ENCODE measurements around the gene ZSWIM2. TPM values are rescaled to one million over a fixed set of nuclear protein-coding genes. Genes with fewer than 3 reads are reported as not detected.
"Not testable (repeated sequence)": the region's sequence is repeated elsewhere in the genome, so short reads cannot be mapped to it uniquely, and the experiment has no call there.

ZSWIM2 gene, protein sequence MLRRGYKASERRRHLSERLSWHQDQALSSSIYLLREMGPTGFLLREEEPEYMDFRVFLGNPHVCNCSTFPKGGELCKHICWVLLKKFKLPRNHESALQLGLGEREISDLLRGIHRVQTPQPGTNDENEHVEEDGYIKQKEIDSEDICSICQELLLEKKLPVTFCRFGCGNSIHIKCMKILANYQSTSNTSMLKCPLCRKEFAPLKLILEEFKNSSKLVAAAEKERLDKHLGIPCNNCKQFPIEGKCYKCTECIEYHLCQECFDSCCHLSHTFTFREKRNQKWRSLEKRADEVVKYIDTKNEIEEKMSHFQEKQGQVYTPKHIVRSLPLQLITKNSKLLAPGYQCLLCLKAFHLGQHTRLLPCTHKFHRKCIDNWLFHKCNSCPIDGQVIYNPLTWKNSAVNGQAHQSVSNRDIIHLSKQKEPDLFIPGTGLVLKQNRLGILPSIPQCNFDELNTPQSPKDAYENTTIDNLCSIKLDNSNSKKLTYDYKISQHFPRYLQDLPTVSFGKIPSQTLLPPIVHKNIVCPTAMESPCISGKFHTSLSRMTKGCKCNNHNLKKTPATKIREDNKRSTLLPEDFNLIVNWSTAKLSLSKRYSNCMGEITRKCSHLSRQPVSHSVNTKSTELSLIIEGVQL
- total RNA-seq: 1.2 TPM
- long read RNA-seq, partial matches to known transcripts: 1 of 2 reads
- long read RNA-seq, other reads (novel, unspliced or antisense): 1 of 2 reads

DNA sequence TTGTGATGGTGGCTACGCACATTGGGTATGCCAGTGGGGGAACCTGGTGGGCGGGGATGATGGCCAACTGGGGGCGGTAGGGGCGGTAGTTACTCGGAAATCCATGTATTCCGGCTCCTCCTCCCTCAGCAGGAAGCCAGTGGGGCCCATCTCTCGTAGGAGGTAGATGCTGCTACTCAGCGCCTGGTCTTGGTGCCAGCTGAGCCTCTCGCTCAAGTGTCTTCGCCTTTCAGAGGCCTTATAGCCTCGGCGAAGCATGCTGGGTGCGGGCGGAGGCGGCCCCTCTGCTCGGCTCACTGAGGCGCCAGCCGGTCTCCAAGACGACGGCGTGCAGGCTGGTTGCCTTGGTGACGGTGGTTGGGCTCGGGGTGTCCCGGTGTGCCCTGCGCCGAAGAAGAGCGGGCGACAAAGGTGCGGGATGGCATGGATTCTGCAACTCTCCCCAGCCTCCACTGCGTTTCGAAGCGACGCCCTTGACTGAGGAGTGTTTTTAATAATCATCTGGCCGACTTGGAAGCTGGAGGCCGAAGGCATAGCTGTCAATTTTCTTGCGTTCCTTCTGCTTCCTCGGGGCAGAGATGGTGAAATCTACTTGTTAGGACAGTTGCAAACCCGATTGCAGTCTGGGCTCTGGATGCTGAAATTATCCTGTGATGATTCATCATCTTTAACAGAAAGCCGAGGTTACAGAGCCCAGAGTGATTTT lies at the start of gene ZSWIM2:
Gene ZSWIM2, minus strand, starts transcription at position 298 of the 706 bp plus-strand sequence. Its CDS starts 40 bp downstream, at position 258.
- DNase-seq (ENCODE audit: low spot score): peak; percentile 90

DNA sequence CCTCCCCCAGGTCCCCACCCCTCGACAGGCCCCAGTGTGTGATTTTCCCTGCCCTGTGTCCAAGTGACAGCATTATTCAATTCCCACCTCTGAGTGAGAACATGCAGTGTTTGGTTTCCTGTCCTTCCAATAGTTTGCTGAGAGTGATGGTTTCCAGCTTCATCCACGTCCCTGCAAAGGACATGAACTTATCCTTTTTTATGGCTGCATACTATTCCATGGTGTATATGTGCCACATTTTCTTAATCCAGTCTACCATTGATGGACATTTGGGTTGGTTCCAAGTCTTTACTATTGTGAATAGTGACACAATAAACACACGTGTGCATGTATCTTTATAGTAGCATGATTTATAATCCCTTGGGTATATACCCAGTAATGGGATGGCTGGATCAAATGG lies 47.2 kb upstream of the ZSWIM2 start:
- DNase-seq (ENCODE audit: low spot score): not testable (repeated sequence)

DNA sequence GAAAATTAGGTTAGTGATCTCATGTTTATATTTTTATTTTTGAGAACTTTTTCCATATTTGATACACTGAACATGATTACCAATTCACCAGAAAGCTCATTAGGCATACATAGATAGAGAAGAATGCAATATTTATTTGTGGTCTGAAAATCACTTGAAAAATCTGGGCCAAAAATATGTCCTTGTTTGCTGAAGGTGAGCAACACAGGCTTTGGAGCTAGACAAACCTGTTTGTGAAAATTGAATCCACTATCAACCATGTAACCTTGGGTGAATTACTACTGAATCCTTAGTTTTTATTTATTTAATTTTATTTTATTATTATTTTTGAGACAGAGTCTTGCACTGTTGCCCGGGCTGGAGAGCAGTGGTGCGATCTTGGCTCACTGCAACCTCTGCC lies 46.5 kb upstream of the ZSWIM2 start:
- no peak for DNase-seq (ENCODE audit: low spot score)

DNA sequence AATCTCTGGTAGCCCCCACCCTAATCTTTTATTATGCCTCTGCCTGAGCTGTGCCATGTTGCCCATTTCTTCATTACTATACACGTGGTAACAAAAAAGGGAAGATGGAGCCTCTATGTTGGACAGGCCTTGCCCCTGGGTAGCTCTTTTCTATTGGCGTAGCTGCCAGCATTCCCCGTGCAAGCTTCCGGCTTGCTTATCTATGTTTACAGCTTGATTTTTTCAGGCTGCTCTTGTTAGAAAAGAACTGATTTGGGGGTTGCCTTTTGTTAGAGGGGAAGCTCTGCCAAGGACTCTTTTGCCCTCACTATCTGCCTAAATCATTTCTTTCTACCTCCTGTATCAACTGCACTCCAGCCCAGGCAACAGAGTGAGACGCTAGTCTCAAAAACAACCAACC lies 45.5 kb upstream of the ZSWIM2 start:
- no peak for DNase-seq (ENCODE audit: low spot score)

DNA sequence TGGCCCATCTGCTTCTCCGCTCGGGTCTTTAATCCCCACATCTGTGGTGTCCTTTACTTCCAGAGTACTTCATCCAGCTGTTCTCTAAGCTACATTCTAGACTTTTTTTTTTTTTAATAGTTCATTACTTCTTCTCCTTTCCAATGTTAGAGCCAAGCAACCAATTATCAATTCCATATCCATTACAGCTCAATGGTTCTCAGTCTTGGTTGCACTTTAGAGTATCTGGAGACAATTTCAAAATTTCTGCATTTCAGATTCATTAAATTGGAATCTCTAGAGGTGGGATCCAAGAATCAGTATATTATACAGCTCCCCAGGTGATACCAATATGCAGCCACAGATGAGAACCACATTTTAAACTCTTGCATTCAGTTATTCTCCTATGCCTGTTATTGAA lies 43.9 kb upstream of the ZSWIM2 start:
- DNase-seq (ENCODE audit: low spot score): no peak

DNA sequence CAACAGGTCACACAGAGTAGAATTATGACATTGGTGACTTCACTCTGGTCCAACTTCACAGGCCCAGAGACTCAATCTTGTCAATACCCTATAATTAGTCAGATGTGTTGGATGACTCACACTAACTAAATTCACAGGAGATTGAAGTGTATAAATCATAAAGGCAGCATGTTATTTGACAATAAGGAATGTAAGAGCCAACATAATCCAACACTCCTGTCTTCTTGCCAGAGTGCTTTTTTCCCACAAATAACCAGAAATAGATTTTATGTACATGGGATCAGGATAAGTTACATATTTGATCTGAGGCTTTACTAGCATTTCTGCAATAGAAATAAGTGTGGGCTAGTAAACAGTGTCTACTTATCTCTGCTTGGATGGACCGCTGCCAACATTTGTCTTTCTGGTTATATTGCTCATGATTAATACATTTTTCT lies 42.2 kb upstream of the ZSWIM2 start:
- DNase-seq (ENCODE audit: low spot score): no peak

DNA sequence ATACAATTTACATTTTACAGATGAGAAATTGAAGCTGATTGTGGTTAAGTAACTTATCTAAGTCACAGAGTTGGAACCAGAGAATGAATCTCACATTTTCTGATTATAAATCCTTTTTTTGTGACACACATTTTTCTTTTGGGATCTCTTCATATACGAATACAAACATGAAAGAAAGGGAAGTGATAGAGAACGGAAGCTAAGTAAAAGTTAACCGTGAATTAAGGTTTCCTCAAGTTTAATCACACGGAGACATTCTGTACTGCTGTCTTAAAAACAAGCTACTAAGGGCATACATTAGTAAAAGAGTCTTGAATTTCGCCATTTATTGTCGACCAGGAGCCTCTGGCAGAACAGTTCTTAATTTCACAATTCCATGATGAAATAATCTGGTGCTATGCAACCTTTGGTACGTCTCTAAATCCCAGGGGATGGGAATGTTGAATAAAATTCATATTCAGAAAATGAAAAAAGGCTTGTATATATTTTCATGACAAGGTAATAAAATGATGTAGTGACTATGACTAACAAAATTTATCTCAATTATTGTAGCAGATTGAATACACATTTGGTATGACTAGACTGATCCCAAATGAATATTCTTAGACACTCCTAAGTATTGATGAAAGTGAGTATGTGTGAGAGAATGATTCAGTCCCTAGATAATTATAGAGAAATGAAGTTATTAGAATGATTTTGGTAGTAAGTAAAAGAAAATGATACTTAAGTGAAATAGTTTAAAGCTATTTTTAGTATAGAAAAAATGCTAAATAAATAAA lies 40.3 kb upstream of the ZSWIM2 start:
- no peak for DNase-seq (ENCODE audit: low spot score)

DNA sequence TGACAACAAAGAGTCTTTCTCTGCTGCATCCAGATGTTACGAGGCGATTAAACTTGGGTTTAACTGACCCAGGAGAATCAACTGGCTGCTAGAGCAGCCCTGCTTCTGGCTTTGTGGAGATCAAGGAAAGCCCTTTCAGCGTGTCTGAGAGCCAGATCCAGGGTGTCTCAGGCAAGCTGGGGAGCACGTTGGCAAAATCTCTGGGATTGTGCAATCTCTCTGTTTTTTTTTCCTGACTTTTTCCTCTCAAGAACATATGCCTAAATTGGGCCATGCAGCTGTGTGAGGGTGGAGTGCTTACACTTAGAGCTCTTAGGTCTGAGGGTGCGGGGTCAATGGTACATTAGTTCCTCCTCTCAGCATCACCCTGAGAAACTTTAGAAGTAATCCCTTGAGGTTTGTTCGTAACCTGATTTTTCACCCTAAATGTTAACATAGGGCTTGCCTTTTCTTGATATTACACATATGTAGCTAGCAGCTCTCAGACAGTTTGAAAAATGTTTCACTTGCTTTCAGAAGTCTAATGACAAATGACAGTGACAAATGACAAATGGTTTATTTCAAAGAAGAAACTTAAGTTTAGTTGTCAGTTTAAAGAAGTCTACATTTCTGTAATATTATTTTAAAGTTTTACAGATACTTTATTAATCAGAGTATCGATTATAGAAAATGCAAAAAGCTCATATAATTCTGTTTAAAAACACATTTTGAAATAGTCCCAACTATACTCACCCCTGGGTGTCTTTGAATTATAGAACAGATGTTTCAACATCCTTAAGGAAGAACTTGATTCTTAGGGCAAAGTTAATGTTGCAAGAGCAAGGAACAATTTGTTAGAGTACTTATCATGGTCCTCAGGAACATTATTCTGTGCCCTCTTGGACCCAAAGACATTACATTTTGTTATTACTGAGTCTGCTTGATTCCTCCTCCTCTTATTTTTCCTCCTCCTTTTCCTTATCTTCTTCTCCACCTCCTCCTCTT lies 38.4 kb upstream of the ZSWIM2 start:
- no peak for DNase-seq (ENCODE audit: low spot score)

DNA sequence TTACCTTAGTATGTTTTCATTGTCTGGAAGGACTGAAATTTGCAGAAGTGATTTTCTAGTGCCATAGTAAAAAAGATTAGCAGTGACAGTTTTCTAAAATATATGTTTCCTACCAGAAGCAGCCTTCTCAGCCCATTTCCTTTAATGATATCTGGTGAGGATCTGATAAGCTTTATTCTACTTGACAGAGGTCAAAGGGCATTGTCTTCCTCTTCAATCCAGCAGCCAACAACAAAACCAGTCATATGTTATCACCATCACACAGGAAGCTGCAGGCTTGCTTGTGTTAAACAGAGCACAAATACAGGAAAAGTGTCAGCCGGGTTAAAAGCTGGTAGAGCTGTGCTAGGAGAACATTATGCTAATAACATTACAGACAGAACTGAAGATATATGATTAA lies 35.6 kb upstream of the ZSWIM2 start:
- no peak for DNase-seq (ENCODE audit: low spot score)

DNA sequence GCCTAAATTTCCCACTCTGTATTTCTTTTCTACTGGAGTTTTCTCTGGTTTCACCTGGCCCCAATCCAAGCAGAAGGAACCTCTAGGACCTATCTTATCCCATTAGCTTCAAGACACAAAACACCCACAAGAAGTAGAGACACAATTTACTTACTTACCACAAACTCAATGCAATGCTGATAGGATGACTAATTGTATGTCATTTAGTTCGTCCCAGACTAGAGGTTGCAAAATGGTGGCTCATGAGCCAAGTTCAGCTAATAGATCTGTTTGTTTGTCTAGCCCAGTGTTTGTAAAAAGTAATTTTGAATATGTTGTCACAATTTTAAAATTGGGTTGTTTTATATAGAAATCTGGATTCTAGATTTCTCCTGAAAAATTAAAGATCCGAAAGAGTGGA lies 34.7 kb upstream of the ZSWIM2 start:
- DNase-seq (ENCODE audit: low spot score): no peak

DNA sequence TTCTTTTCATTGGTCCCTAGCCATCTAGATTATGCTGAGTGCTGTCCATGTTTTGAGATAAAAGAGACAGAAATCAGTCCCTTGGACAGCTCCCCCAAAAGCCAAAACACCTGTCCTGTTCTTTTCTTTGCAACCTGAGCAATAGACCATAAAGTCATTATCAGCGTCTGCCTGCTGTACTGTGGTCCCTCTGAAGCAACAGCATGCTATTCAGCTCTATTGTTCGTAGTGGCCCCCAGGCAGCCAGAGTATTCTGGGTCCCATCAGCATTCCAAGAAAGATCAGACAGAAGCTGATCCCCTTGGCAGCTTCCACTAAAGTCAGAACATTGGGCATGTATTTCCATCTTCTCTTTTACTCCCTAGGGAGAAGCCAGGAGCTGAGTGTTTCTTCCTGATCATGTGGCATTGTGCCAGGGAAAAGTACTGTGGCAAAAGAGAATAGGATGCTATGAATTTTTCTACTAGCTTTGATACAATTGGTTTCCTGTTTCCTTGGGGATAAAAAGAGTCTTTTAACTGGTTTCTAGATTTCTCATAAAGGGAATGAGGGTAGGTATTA lies 33.6 kb upstream of the ZSWIM2 start:
- DNase-seq (ENCODE audit: low spot score): no peak

DNA sequence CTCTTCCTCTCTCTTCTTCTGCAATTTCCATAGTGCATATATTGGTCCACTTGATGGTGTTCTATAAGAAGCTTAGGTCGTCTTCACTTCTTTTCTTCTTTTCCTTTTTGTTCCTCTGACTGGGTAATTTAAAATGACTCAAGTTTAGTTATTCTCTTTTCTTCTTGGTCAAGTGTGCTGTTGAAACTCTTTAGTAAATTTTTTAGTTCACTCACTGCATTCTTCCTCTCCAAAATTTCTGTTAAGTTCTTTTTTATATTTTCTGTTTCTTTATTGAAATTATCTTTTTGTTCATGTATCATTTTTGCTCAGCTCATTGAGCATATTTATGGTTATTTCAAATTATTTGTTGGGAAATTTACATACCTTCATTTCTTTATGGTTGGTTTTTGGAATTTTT lies 32.7 kb upstream of the ZSWIM2 start:
- DNase-seq (ENCODE audit: low spot score): no peak

DNA sequence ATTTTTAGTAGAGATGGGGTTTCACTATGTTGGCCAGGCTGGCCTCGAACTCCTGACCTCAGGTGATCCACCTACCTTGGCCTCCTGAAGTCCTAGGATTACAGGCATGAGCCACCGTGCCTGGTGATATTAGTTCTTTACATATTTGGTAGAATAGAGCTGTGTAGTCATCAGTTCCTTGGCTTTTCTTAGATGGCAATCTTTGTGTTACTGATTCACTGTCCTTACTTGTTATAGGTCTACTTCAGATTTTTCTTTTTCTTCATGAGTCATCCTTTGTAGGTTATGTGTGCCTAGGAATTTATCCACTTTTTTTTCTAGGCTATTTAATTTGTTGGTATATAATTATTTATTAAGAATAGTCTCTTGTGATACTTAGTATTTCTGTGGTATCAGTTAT lies 30.3 kb upstream of the ZSWIM2 start:
- DNase-seq (ENCODE audit: low spot score): no peak

DNA sequence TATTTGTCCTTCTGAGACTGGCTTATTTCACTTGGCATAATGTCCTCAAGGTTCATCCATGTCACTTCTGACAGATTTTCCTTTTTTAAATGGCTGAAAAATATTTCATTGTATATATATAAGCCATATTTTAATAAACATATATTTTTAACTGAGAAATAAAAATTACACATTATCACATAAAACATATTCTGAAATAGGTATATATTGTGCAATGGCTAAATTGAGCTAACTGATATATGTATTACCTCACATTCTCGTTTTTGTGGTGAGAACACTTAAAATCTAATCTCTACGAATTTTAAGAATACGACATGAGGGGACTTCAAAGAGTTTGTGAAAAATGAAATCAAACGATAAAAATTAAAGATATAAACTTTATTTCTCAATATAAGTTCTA lies 25.7 kb upstream of the ZSWIM2 start:
- no peak for DNase-seq (ENCODE audit: low spot score)

DNA sequence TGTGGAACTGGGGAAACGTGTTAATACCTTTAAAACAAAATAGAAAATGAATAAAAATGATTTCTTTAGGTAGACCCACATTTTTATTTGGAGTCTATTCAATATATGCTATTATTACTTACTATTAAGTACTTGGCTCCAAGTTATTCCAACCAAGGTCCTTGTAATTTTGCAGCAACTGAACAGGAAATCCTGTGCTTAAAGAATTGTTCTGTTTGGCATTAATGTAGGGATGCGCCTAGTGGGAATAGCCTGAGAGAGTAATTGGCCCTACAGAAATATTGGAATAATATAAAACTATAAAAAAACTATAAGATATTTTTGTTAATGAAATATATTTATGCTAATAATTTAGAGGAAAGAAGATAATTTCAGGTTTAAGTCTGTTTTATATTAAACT lies 22.9 kb upstream of the ZSWIM2 start:
- no peak for DNase-seq (ENCODE audit: low spot score)

DNA sequence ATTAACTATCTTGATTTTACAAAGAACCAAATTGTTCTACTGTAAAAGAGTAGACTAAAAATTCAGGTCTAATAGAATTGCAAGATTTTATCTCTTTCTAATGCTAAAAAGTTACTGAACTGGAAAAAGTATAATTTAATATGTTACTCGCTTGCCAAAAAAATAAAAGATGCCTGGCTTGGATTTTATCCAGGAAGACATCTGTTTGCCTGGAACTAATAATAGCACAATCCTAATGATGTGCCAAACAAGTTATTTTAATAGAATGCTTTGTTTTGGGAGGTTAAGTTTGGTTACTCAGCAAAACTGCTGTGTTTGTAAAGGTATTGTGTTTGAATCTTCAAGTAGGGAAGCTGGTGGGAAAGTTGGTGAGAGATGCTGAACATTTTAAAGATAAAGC lies 19.4 kb upstream of the ZSWIM2 start:
- no peak for DNase-seq (ENCODE audit: low spot score)

DNA sequence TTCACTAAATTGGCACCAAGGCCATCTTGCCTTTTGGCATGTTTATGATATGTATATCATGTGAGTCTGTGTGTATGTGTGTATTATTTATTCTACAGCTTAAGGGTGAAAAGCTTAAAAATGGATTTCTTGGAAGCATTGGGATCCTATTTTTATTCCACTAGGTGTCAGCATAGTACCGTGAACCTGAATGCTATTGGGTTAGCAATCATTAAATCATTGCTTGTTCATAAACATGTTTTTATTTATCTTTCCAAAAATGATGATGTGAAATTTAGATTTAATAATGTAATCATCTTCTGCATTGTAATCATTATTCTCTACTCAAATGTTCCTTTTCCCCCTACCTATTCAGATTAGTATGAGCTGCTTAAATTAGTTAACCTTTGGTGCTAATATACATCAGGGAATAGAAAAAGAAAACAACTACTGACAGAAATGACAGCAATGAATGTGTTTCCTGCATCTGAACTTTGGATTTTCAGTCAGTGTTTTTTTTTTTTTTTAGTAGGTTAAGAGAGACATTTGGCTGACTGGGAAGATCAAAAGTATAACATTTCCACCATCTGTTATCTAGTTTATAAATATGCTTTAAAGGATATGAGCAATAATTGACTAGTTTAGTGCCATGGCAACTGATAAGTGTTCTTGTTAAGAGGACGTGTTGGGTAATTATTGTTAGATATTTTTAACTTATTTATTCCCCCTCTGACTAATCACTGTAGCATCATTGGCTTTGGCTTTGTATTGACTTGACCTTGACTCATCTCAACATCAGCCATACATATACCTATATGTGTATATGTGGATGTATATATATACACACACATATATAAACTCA lies 14.1 kb upstream of the ZSWIM2 start:
- no peak for DNase-seq (ENCODE audit: low spot score)

DNA sequence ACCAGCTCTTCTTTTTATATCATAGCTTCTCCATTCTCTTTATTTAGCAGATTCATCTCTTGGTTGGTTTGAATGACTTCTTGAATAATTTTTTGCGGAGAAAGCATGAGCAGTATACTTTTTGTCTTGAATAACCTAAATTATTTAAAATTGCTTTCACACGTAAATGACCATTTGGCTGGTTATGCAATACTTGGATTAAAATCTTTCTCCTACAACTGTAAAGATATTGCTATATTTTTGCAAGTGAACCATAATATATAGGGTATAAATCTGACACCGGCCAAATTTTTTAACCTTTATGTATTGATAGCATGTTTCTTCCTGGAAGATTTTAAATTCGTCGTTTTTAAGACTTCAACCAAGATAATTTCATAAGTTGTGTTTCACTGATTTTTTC lies 6.2 kb upstream of the ZSWIM2 start:
- DNase-seq (ENCODE audit: low spot score): no peak

DNA sequence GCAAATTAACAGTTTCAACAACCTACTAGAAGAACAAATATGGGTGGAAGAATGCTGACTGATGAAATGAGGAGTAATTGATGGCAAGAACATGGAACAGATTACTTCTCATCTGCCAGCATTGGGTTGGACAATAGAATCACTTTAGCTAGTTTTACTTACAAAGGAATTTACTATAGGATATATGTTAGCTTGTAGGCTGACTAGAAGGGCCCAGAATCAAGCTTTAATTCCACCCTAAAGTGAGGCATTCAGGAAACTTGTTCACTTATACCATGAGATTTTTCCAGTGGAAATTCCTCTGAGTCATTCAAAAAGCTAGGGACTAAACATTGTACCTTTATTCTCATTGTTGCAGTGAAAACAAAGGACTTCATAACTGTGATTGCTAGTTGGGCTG lies 5.0 kb upstream of the ZSWIM2 start:
- DNase-seq (ENCODE audit: low spot score): no peak

Measured in mesenteric fat pad (tissue), 1 donor.